CD4-positive, alpha-beta T cell treated with Interleukin-2 at 100 ng/mL for 4 hours (primary cell): ENCODE measurements around the gene CDH20.
"Not testable (repeated sequence)": the region's sequence is repeated elsewhere in the genome, so short reads cannot be mapped to it uniquely, and the experiment has no call there.

Experiments used
- DNase-seq: peaks from one replicate; pipeline ENCODE4 v3.0.0-alpha.2; 2020; ENCODE audit warnings: low spot score

CDH20 gene

DNA sequence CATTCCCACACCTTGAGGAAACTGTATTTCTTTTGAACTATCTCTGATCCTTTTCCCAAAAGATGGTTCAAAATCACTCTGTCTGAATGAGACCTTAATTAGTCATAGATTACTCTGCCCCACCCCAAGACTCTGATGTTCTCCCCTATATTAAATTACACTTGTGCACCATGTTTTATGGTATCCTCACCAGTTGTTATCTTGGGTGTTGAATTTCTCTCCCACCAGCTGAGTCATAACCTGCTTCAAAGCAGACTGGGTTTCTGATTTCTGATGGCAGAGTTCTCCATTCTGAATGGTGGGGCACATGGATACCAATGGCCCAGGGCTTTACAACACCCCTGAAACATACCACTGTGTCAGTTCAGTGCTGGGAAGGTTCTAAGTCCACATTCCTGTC, 15.0 kb downstream of the CDH20 start:
- DNase-seq: no peak

DNA sequence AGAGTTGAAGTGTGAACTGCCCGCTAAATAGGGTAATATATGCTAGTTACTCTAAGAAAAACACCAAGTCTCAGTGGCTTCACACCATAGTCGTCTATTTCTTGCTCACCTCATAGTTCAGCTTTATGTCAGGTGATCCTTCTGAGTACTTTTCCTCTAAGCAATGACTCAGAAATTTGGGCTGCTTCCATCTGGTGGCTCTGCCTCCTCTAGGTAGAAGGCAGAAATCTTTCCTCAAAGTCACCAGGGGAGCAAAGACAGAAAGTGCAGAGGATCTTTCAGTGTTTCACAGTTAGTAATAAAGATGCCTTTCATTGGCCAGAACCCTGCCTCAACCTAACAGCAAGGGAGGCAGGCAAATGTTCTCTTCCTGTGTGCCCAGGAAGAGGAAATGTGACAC, 17.3 kb downstream of the CDH20 start:
- no peak for DNase-seq

DNA sequence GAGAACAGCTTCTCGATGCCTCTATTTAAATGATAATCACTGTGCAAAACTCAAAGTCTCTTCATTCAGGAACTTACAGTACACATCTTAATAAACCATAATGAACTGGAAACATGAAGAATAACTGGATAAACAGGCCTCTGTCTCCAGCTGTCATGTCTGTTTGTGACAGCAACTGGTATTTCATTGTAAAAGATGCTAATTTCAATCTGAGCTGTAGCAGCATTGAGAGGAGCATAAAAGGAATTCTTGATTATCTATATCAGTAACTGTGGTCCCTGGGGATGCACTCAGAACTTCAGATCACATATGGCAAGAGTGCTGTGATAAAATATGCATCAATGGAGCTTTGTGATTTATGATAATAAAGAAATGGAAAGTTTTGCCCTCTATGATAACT, 18.8 kb downstream of the CDH20 start:
- no peak for DNase-seq

- no peak for DNase-seq
Observed at GRCh38 chr18:61352611-61353010, 19.4 kb downstream of the CDH20 start.

- DNase-seq: no peak
Observed at GRCh38 chr18:61360404-61361383, 27.5 kb downstream of the CDH20 start.

DNA sequence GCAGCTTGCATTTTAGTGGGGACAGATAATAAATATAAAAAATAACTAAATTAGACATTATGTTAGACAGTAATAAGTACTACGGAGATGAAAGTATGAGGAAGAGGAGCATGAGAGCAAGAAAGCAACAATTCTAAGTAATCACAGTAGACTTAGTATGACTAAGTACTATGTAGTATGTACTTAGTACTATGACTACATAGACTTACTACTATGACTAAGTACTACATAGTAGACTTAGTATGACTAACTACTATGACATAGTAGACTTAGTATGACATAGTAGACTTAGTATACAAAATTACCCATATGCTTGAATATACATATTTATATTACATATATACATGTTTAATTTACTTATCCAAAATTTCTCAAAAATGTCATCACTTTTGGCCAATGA, 29.3 kb downstream of the CDH20 start:
- no peak for DNase-seq

DNA sequence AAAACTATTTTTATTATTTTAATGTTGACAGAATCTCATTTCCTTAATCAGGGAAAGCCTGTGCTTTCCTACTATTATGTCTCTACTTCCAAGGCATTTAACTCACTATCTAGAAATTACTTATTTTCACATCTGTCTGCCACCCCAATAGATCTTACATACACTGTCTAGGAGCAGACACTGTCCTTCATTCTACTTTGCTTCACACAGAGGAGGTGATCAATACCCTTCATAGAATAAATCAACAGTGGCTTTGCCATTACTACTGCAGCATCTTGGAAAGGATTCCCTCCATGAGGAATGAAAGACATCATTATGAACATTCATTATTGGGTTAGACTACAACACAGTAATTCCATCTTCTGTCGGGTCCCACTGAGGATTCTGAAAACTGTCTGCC, 31.7 kb downstream of the CDH20 start:
- DNase-seq: no peak

GRCh38 chr18:61368001-61368400, 34.8 kb downstream of the CDH20 start:
- no peak for DNase-seq

DNA sequence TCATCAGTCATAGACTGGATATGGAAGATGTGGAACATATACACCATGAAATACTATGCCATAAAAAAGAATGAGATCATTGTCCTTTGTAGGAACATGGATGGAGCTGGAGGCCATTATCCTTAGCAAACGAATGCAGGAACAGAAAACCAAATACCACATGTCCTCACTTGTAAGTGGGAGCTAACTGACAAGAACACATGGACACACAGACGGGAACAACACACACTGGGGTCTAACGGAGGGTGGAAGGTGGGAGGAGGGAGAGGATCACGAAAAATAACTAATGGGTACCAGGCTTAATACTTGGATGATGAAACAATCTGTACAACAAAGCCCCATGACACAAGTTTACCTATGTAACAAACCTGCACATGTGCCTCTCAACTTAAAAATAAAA, 36.4 kb downstream of the CDH20 start:
- not testable (repeated sequence) for DNase-seq

DNA sequence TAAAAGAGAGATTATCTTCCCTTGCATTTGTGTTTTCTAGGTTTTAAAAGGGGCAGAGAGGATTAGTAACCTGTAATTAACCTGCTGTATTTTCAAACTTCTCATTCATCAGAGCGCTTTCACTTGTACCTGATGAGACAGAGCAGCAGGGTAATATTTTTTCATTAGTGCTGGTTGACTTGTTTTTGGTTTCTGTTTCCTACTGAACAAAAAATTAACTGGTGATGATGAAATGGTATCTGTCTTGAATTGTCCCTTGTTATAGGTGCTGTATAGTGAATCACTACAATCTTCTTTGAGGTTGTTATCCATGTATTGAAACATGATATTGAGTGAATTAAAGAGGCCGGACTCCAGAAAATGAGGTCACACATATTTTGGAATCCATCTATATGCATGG, 37.9 kb downstream of the CDH20 start:
- DNase-seq: no peak

- no peak for DNase-seq
Observed at GRCh38 chr18:61379827-61380226, 46.6 kb downstream of the CDH20 start.

- DNase-seq: no peak
Observed at GRCh38 chr18:61388010-61388409, 54.8 kb downstream of the CDH20 start.

GRCh38 chr18:61394983-61395382, 61.8 kb downstream of the CDH20 start:
- DNase-seq: no peak

GRCh38 chr18:61397222-61397621, 64.0 kb downstream of the CDH20 start:
- DNase-seq: no peak

- DNase-seq: no peak
Observed at GRCh38 chr18:61398961-61399705, 65.9 kb downstream of the CDH20 start.

GRCh38 chr18:61400016-61400635, 66.9 kb downstream of the CDH20 start:
- no peak for DNase-seq

DNA sequence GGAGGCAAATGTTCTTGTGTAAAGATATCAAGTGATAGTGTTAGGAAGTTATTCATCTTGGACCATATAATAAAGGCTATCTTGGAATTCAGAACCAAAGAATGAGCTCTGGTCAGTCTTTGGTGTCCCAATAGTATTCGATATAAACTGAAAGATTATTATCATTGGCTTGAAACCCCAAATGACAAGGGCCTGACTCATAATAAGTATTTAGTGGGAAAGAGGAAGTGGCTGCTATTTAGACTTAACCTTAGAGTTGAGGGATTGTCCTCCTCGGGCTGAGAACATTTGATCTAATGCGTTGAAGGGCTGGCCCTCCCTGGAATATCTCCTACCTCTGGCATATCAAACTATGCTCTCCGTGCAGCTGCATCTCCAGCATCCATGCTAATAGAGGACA, 67.5 kb downstream of the CDH20 start:
- DNase-seq: no peak

DNA sequence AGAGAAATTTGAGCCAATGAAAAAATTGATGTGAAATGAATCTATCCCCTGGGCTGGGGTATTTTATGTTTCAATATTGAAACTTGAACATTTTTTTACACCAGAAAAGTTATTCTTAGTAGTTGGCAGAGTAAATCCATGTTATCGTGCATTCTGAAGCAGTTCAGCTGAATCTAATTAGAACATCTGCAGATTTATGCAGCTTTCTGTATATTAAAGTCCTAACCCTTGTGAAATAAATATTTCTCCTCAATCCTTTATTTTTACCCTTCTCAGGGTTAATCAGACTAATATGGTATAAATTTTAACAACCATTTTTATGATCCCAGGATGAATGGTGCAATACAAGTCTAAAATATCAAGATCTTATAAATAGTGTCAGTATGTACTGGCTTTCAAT, 69.5 kb downstream of the CDH20 start:
- DNase-seq: no peak

DNA sequence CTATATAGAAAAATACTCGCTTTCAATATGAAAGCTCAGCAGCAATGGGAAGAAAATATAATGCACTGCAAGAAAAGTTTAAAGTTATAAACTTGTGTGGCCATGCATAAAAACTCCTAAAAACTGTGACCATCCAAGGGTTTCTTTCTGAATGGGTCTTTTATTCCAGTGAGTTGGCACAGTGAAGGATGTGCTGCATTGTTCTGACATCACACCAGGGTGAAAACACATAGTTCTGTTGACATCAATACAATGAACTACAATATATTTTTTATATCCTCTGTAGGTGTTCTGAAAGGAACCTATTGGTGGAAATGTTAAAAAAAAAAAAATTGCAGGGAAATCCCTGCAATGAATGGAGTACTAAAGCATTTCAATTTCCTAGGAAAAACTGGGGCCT, 80.2 kb downstream of the CDH20 start:
- DNase-seq: no peak

DNA sequence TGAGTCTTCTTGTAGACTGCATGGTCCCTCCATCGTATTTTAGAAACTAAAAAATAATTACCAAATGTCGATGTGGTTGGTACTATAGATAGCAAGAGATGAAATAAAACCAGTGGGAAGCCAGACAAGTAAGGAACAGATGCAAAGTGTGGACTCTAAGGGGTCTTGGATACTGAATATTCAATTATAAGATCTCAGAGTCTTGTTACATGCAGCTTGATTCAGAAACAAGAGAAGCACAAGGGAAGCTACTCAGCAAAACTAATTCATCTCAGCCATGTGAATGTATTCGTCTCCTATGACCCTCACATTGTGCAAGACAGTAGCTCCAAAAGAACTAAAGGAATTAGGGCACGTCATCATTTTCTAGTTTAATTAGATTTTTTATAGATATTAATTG, 80.9 kb downstream of the CDH20 start:
- no peak for DNase-seq

DNA sequence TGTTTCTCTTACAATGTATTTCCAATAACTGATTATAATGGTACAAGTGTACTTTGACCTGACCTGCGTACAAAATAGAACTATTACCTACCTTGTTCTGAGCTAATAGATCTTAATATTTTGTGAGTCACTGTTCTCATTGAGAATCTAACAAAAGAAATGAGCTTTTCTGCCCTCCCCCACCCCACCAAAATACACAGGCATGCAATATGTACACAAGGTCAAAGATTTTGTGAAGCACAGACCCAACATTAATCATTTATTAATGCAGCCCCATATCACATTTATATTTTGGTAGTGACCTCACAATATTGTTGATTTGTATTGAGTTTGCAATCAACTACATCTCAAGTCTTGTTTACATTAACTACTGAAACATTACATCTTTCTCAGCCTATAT, 86.5 kb downstream of the CDH20 start:
- no peak for DNase-seq

GRCh38 chr18:61420218-61420885, 87.1 kb downstream of the CDH20 start:
- no peak for DNase-seq
